CD4-positive, alpha-beta memory T cell (primary cell): ENCODE measurements around the gene PITPNM1. TPM values are rescaled to one million over a fixed set of nuclear protein-coding genes. Genes with fewer than 3 reads are reported as not detected.
A peak's percentile ranks its signal among the peaks of the same experiment; 100 is the strongest.
"Not testable (repeated sequence)": the region's sequence is repeated elsewhere in the genome, so short reads cannot be mapped to it uniquely, and the experiment has no call there.

Experiments used
- CTCF ChIA-PET: fragments of 350-600 bp; sonication (Branson Sonifier 250); formaldehyde crosslinking; loops from one replicate; lab custom pipeline; 2021; ENCODE audit warnings: inconsistent platforms; ENCODE audit not compliant: partially characterized antibody; lab: Charles Lee
- POLR2A ChIA-PET: fragments of 350-600 bp; sonication (Branson Sonifier 250); formaldehyde crosslinking; loops from one replicate; lab custom pipeline; 2021; ENCODE audit not compliant: partially characterized antibody; lab: Charles Lee
- DNase-seq, 5 donors: peaks; one replicate each; pipeline versions ENCODE4 v3.0.0 to v3.0.0-alpha.2; 2020 to 2022; ENCODE audit warnings: mixed read lengths in 1 of 5
- H3K27ac ChIP-seq: one replicate; pipeline ENCODE4 v1.7.0; 2013; ENCODE audit warnings: low read depth, low read length
- H3K27me3 ChIP-seq: 2 replicates; pipeline ENCODE4 v1.7.0; 2013; ENCODE audit warnings: mild to moderate bottlenecking, low read length, moderate library complexity; ENCODE audit not compliant: insufficient read depth
- H3K36me3 ChIP-seq: 2 replicates; pipeline ENCODE4 v1.7.0; 2013; ENCODE audit warnings: mild to moderate bottlenecking, low read length, moderate library complexity; ENCODE audit not compliant: insufficient read depth
- H3K4me1 ChIP-seq: 2 replicates; pipeline ENCODE4 v1.7.0; 2013; ENCODE audit warnings: mild to moderate bottlenecking, low read length, moderate library complexity; ENCODE audit not compliant: insufficient read depth
- H3K4me3 ChIP-seq, 2 donors: one replicate each; pipeline ENCODE4 v1.7.0; 2013; ENCODE audit warnings: low read length in 2 of 2, mild to moderate bottlenecking in 1 of 2
- H3K9me3 ChIP-seq, 2 donors: one replicate each; pipeline ENCODE4 v1.7.0; 2013; ENCODE audit warnings: low read length in 2 of 2, control low read depth in 1 of 2; ENCODE audit not compliant: control insufficient read depth in 1 of 2
- H3K27ac Mint-ChIP-seq, 7 donors: one replicate each; pipeline ENCODE4 v1.8.0; 2020 to 2021; ENCODE audit warnings: mixed read lengths in 7 of 7, mild to moderate bottlenecking in 6 of 7, inconsistent platforms in 3 of 7, moderate library complexity in 3 of 7
- H3K27me3 Mint-ChIP-seq, 2 donors: one replicate each; pipeline ENCODE4 v1.8.0; 2020 to 2021; ENCODE audit warnings: mixed read lengths in 2 of 2
- H3K36me3 Mint-ChIP-seq, 2 donors: one replicate each; pipeline ENCODE4 v1.8.0; 2020 to 2021; ENCODE audit warnings: mixed read lengths in 2 of 2, inconsistent platforms in 1 of 2, mild to moderate bottlenecking in 1 of 2
- H3K4me1 Mint-ChIP-seq, 4 donors: one replicate each; pipeline ENCODE4 v1.8.0; 2020 to 2021; ENCODE audit warnings: mixed read lengths in 4 of 4, mild to moderate bottlenecking in 1 of 4
- H3K4me3 Mint-ChIP-seq, 8 donors: one replicate each; pipeline ENCODE4 v1.8.0; 2020 to 2021; ENCODE audit warnings: mixed read lengths in 8 of 8, mild to moderate bottlenecking in 7 of 8, moderate library complexity in 6 of 8, inconsistent platforms in 3 of 8
- H3K9me3 Mint-ChIP-seq, 8 donors: one replicate each; pipeline ENCODE4 v1.8.0; 2020 to 2021; ENCODE audit warnings: mixed read lengths in 8 of 8, mild to moderate bottlenecking in 5 of 8, inconsistent platforms in 3 of 8, moderate library complexity in 1 of 8
- intact Hi-C: fragments of 100-400 bp; cut with micrococcal nuclease; formaldehyde crosslinking; loops from one replicate; pipeline ENCODE4 v1.15.1; 2023
- polyA plus RNA-seq, 2 donors: library from polyadenylated mRNA; unstranded; fragments of 300-500 nt; fragmentation: Illumina TruSeq; gene quantifications; one replicate each; pipeline ENCODE4 v1.2.3, GENCODE V29; 2021
- total RNA-seq, 2 experiments: library from RNA; stranded (reverse); gene quantifications; one replicate each; pipeline ENCODE4 v1.2.3, GENCODE V29; 2021

PITPNM1 gene
- total and polyA plus RNA-seq, 4 experiments from 2014 or later = 15.0 to 143 (median 90.1) TPM

DNA sequence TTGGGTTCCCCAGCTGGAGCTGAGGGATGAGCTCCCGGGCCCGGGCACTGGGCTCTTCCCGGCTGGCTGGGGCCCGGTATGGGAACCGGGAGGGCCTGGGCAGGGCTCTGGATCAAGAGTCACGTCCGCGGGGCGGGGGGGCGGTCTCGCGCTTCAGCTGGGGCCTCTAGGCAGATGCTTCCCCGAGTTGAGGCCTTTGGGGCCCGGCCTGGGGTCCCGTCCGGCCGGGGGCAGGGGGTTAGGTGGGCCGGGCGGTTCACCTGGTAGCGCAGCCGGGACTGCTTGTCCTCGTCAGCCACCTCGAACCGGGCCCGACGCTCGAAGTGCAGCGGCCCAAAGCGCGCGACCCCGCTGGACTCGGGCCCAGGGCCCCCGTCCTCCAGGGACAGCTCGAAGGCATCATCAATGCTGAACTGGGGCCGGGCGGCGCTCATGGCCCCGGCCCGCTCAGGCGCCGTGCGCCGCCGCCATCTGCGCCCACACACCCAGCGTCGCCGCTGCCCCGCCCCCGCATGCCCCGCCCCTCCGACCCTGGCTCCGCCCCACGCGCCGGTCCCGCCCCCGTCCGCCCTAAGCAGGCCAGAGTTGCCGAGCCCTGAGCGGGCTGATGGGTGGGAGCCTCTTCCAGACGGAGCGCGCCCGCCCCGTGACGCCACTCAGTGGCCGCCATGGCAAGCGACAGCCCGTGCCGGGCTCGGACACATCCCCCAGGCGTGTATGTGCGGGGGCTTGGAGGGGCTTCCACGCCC lies 36.2 kb downstream of the PITPNM1 start, which contains the start of gene TMEM134:
TSS of gene TMEM134 (minus strand) at position 493 of the 749 bp plus-strand sequence. CDS start at position 434, 59 bp downstream.
- CTCF ChIA-PET = interaction anchor here (0.8 to 4.8 kb wide), 19 partner anchors 9 to 206 kb away, joined by 3 to 38 read pairs (median 4); partner anchors contain the start of genes AIP, PITPNM1, PPP1CA and PTPRCAP
- peak within 1 kb of the TSS; percentile 81 for H3K27ac ChIP-seq
- Mint-ChIP-seq H3K4me3 (peak within 1 kb of the TSS; percentile 83 to 92 (median 90)), H3K27me3 (no peaks in the 10 kb centered on the region), H3K9me3 (no peaks in the 10 kb centered on the region), H3K36me3 (peaks cover 0 to 7% of the 10 kb centered on the region in 2 donors), H3K4me1 (peaks cover 16 to 38% (median 28%) of the 10 kb centered on the region in 4 donors), H3K27ac (peak within 1 kb of the TSS; percentile 84 to 96 (median 91))
- POLR2A ChIA-PET = interaction anchor here (0.6 to 30.4 kb wide), 24 partner anchors 8 to 229 kb away, joined by 3 to 900 read pairs (median 8); partner anchors contain the start of genes AIP, CABP4, CDK2AP2 and CORO1B
- no peaks in the 10 kb centered on the region for H3K36me3 ChIP-seq
- peaks cover 48% of the 10 kb centered on the region for H3K4me1 ChIP-seq
- no peaks in the 10 kb centered on the region for H3K9me3 ChIP-seq
- no peaks in the 10 kb centered on the region for H3K27me3 ChIP-seq
- H3K4me3 ChIP-seq = peak within 1 kb of the TSS; percentile 78 to 79
- intact Hi-C loops = loop anchor here (1.0 to 2.0 kb wide), 9 partner anchors 13 to 80 kb away; partner anchors contain the start of genes CORO1B, PPP1CA, PTPRCAP and RPS6KB2
- peak; percentile 85 to 88 (median 88) for DNase-seq

DNA sequence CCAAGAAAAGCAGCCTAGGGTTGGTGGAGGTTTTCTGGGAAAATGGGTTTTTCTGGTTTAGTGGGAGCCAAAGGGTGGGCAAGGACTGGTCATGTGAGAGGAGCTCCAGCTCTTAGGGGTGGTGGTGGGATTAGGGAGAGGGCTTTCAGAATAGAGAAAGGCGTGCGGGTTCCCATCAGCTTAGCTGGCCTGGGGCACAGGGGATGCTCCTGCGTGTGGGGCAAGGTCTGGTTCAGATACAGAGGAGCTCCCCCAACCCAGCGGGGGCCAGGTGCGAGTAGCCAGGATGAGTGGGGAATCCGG lies 36.8 kb downstream of the PITPNM1 start:
- H3K4me3 Mint-ChIP-seq = peak overlapping the region; percentile 81 to 92 (median 90)
- ChIA-PET CTCF (interaction anchor here (0.8 to 4.8 kb wide), 15 partner anchors 9 to 206 kb away, joined by 3 to 38 read pairs (median 5); partner anchors contain the start of genes AIP, PITPNM1, PPP1CA and PTPRCAP), POLR2A (interaction anchor here (0.6 to 30.4 kb wide), 24 partner anchors 9 to 228 kb away, joined by 3 to 900 read pairs (median 8); partner anchors contain the start of genes AIP, CABP4, CDK2AP2 and CORO1B)
- intact Hi-C loops = loop anchor here (2.0 kb wide), 1 partner anchor 52 kb away; no protein-coding TSS in a partner anchor
- H3K9me3 Mint-ChIP-seq = no peaks in the 10 kb centered on the region
- peaks cover 16 to 39% (median 28%) of the 10 kb centered on the region in 4 donors for H3K4me1 Mint-ChIP-seq
- Histone ChIP-seq H3K9me3 (no peaks in the 10 kb centered on the region), H3K27me3 (no peaks in the 10 kb centered on the region), H3K27ac (peak overlapping the region; percentile 81), H3K36me3 (no peaks in the 10 kb centered on the region), H3K4me1 (peaks cover 48% of the 10 kb centered on the region), H3K4me3 (peak overlapping the region; percentile 69 to 78)
- peak overlapping the region; percentile 84 to 96 (median 91) for H3K27ac Mint-ChIP-seq
- H3K27me3 Mint-ChIP-seq = no peaks in the 10 kb centered on the region
- H3K36me3 Mint-ChIP-seq = peaks cover 0 to 7% of the 10 kb centered on the region in 2 donors
- no peak for DNase-seq

DNA sequence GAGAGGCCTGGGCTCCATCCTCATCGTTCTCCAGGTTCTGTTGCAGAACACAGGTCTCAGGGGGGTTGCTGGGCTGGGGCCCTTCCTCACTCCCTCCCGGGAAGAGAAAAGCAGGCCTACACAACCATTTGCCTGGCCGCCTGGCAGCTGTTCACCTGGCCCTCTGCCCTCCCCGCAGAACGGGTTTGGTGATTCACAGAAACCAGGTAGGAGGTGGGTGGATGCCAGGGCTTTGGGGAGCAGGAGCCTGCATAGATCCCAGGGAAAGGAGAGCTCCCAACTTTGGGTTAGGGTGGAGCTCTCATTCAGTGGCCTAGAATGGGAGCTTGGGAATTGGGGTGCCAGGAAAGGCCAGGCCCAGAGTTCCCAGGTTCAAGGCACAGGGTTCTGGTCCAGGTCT lies 37.1 kb downstream of the PITPNM1 start:
- intact Hi-C loops = loop anchor here (2.0 kb wide), 1 partner anchor 51 kb away; no protein-coding TSS in a partner anchor
- H3K4me1 Mint-ChIP-seq = peaks cover 16 to 39% (median 28%) of the 10 kb centered on the region in 4 donors
- H3K36me3 Mint-ChIP-seq = peaks cover 0 to 7% of the 10 kb centered on the region in 2 donors
- H3K27ac ChIP-seq = peak overlapping the region; percentile 81
- H3K36me3 ChIP-seq = no peaks in the 10 kb centered on the region
- no peaks in the 10 kb centered on the region for H3K27me3 Mint-ChIP-seq
- no peaks in the 10 kb centered on the region for H3K9me3 Mint-ChIP-seq
- ChIA-PET CTCF (interaction anchor here (0.8 to 4.8 kb wide), 14 partner anchors 10 to 205 kb away, joined by 3 to 38 read pairs (median 5); partner anchors contain the start of genes AIP, PITPNM1, PPP1CA and PTPRCAP), POLR2A (interaction anchor here (0.7 to 30.4 kb wide), 21 partner anchors 10 to 228 kb away, joined by 3 to 900 read pairs (median 8); partner anchors contain the start of genes AIP, CABP4, CDK2AP2 and CORO1B)
- DNase-seq = no peak
- H3K4me3 Mint-ChIP-seq = peak overlapping the region; percentile 81 to 92 (median 90)
- H3K27ac Mint-ChIP-seq = peak overlapping the region; percentile 84 to 96 (median 91)
- H3K4me1 ChIP-seq = peaks cover 48% of the 10 kb centered on the region
- H3K27me3 ChIP-seq = no peaks in the 10 kb centered on the region
- peak overlapping the region; percentile 69 to 78 for H3K4me3 ChIP-seq
- no peaks in the 10 kb centered on the region for H3K9me3 ChIP-seq

DNA sequence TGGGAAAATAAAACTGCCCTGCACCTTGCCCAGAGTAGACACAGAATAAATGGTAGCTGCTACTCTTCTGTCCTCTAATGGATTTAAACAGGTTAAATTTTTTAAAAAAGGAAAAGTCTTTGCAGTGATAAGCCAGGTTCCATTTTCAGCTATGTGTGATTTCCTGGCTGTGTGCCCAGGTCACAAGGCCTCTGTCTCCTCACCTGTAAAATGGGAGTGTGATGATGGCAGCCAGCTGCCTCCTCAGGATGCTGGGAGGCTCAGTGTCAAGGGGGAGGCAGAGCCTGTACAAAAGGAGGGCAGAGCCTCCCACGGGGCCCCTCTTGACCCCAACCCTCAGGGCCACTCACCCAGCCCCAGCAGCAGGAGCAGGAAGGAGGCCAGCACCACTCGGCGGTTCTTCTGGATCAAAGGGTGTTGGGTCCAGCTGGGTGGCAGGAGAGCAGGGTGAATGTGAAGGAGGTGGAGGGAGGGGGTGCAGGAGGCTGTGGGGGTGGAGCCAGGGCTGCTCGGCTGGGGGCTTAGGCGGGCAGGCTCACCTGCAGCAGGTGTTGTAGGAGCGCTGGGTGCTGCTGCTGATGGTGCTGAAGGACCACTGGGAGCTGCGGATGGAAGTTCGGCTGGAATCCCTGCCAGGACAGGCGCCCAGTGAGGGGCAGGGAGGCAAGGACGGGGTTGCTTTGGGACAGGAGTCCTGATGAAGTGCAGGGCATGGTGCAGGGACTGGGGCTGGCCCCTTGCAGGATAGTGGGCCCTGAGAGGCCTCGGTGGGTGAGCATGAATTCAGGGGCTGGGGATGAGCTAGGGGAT lies 38.0 kb downstream of the PITPNM1 start:
- H3K4me3 ChIP-seq = no peak overlapping the region
- POLR2A ChIA-PET = interaction anchor here (0.8 to 30.4 kb wide), 16 partner anchors 16 to 180 kb away, joined by 3 to 900 read pairs (median 19); partner anchors contain the start of genes AIP, CDK2AP2, CORO1B and PITPNM1
- DNase-seq = no peak
- H3K9me3 ChIP-seq = no peaks in the 10 kb centered on the region
- Mint-ChIP-seq H3K27ac (peak overlapping the region; percentile 50 to 90 (median 78)), H3K36me3 (peaks cover 0 to 7% of the 10 kb centered on the region in 2 donors), H3K4me1 (peaks cover 16 to 39% (median 28%) of the 10 kb centered on the region in 4 donors), H3K27me3 (no peaks in the 10 kb centered on the region), H3K4me3 (peak overlapping the region in 7 of 8 donors; percentile 76 to 92 (median 89)), H3K9me3 (no peaks in the 10 kb centered on the region)
- peak overlapping the region; percentile 81 for H3K27ac ChIP-seq
- intact Hi-C loops = no loop called here
- CTCF ChIA-PET = interaction anchor here (0.9 to 4.8 kb wide), 6 partner anchors 16 to 116 kb away, joined by 3 to 38 read pairs (median 7); partner anchors contain the start of genes AIP, PITPNM1, PPP1CA and PTPRCAP
- H3K4me1 ChIP-seq = peaks cover 48% of the 10 kb centered on the region
- no peaks in the 10 kb centered on the region for H3K36me3 ChIP-seq
- no peaks in the 10 kb centered on the region for H3K27me3 ChIP-seq

DNA sequence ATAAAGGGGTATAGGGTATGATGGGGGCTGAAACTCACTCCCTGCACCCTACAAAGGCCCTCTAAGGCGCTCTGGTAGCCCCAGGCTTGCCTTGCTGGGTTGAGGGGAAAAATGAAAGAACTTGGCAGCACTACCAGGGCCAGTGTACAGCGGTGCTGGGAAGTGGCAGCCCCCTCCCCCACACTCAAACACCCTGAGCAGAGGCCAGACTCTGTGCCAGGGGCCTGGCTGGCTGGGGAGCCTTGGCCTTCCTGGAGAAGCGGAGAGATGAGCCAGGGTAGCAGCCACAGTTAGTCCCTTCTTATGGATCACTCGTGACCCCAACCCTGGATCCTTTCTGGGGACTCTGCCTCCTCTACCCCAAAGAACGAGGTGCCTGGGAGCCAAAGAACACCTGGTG lies 38.8 kb downstream of the PITPNM1 start:
- ChIA-PET CTCF (interaction anchor here (0.9 to 4.8 kb wide), 5 partner anchors 29 to 115 kb away, joined by 3 to 38 read pairs (median 4); partner anchors contain the start of genes POLD4, PPP1CA, PTPRCAP and RAD9A), POLR2A (interaction anchor here (0.7 to 30.4 kb wide), 13 partner anchors 12 to 113 kb away, joined by 3 to 900 read pairs (median 21); partner anchors contain the start of genes AIP, CDK2AP2, CORO1B and POLD4)
- H3K4me1 ChIP-seq = peaks cover 48% of the 10 kb centered on the region
- no peak overlapping the region for H3K27ac ChIP-seq
- Mint-ChIP-seq H3K27me3 (no peaks in the 10 kb centered on the region), H3K4me1 (peaks cover 15 to 39% (median 26%) of the 10 kb centered on the region in 4 donors), H3K36me3 (peaks cover 0 to 7% of the 10 kb centered on the region in 2 donors), H3K9me3 (no peaks in the 10 kb centered on the region), H3K27ac (peak overlapping the region in 5 of 7 donors; percentile 30 to 79 (median 70)), H3K4me3 (peak overlapping the region in 2 of 8 donors; percentile 29 to 38)
- no peaks in the 10 kb centered on the region for H3K27me3 ChIP-seq
- no peaks in the 10 kb centered on the region for H3K9me3 ChIP-seq
- DNase-seq = no peak
- intact Hi-C loops = no loop called here
- no peaks in the 10 kb centered on the region for H3K36me3 ChIP-seq
- H3K4me3 ChIP-seq = no peak overlapping the region

DNA sequence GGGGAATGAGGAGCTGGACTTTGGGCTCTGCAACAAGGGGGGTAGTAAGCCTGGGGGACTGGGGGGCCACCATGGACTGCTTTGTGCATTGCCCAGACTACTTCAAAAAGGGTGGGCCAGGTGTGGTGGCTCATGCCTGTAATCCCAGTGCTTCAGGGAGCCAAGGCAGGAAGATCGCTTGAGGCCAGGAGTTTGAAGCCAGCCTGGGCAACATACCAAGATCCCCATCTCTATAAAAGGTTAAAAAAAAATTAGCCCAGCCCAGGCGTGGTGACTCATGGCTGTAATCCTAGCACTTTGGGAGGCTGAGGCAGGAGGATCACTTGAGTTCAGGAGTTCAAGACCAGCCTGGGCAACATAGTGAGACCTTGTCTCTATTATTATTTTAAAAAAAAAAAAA lies 39.6 kb downstream of the PITPNM1 start:
- H3K36me3 Mint-ChIP-seq, H3K9me3 Mint-ChIP-seq, H3K9me3 ChIP-seq, H3K27me3 ChIP-seq, H3K27me3 Mint-ChIP-seq, H3K36me3 ChIP-seq, DNase-seq, intact Hi-C loops: not testable (repeated sequence)
- Histone ChIP-seq H3K27ac (peak overlapping the region; percentile 92), H3K4me3 (peak overlapping the region; percentile 61), H3K4me1 (peaks cover 48% of the 10 kb centered on the region)
- peaks cover 13 to 39% (median 24%) of the 10 kb centered on the region in 4 donors for H3K4me1 Mint-ChIP-seq
- peak overlapping the region; percentile 87 to 96 (median 93) for H3K27ac Mint-ChIP-seq
- H3K4me3 Mint-ChIP-seq = peak overlapping the region; percentile 85 to 89 (median 86)
- POLR2A ChIA-PET = interaction anchor here (0.6 to 30.4 kb wide), 21 partner anchors 9 to 226 kb away, joined by 3 to 900 read pairs (median 5); partner anchors contain the start of genes AIP, CLCF1, CORO1B and POLD4
- CTCF ChIA-PET = interaction anchor here (0.8 to 4.8 kb wide), 7 partner anchors 17 to 114 kb away, joined by 3 to 38 read pairs (median 4); partner anchors contain the start of genes AIP, POLD4, PPP1CA and PTPRCAP
